Measurements from ENCODE around the gene RPUSD2.

RPUSD2 gene

GRCh38 chr15:40569129-40569953 is at the start of gene RPUSD2:
RPUSD2 (plus strand) TSS chr15:40569299; CDS start chr15:40569338, 39 bp downstream.
- peak within 1 kb of the TSS; percentile 51 for H3K9ac ChIP-seq (ENCODE audit: low read length)
- H3K9me3 ChIP-seq (ENCODE audit: low read length): no peaks in the 10 kb centered on the region

GRCh38 chr15:40523611-40524010 is 45.5 kb upstream of the RPUSD2 start:
- Histone ChIP-seq H3K9me3 (ENCODE audit: low read length) (no peaks in the 10 kb centered on the region), H3K9ac (ENCODE audit: low read length) (no peak overlapping the region), H3K4me3 (ENCODE audit: low read depth in 1 of 2, low read length in 2 of 2) (no peak overlapping the region), H3K36me3 (ENCODE audit: insufficient read depth, low read length) (no peaks in the 10 kb centered on the region), H3K27me3 (ENCODE audit: control insufficient read depth in 1 of 2, insufficient read depth in 2 of 2, low read length in 2 of 2) (no peaks in the 10 kb centered on the region), H3K4me1 (ENCODE audit: insufficient read depth, low read length) (no peaks in the 10 kb centered on the region), H3K27ac (ENCODE audit: low read depth, low read length) (no peak overlapping the region)

More at GRCh38 chr15:40569129-40569953, at the start of gene RPUSD2:
- H3K27me3 ChIP-seq (ENCODE audit: control insufficient read depth in 1 of 2, insufficient read depth in 2 of 2, low read length in 2 of 2): no peaks in the 10 kb centered on the region
- peak within 1 kb of the TSS; percentile 77 for H3K27ac ChIP-seq (ENCODE audit: low read depth, low read length)
- peak within 1 kb of the TSS; percentile 62 to 71 for H3K4me3 ChIP-seq (ENCODE audit: low read depth in 1 of 2, low read length in 2 of 2)
- peaks cover 9% of the 10 kb centered on the region for H3K4me1 ChIP-seq (ENCODE audit: insufficient read depth, low read length)
- peaks cover 18% of the 10 kb centered on the region for H3K36me3 ChIP-seq (ENCODE audit: insufficient read depth, low read length)

- Histone ChIP-seq H3K9ac (ENCODE audit: low read length) (no peak overlapping the region), H3K9me3 (ENCODE audit: low read length) (no peaks in the 10 kb centered on the region), H3K36me3 (ENCODE audit: insufficient read depth, low read length) (no peaks in the 10 kb centered on the region), H3K4me1 (ENCODE audit: insufficient read depth, low read length) (no peaks in the 10 kb centered on the region), H3K27me3 (ENCODE audit: control insufficient read depth in 1 of 2, insufficient read depth in 2 of 2, low read length in 2 of 2) (no peaks in the 10 kb centered on the region), H3K27ac (ENCODE audit: low read depth, low read length) (no peak overlapping the region), H3K4me3 (ENCODE audit: low read depth in 1 of 2, low read length in 2 of 2) (no peak overlapping the region)
These were observed 43.2 kb upstream of the RPUSD2 start for GRCh38 chr15:40525855-40526254.

- Histone ChIP-seq H3K9ac (ENCODE audit: low read length) (no peak overlapping the region), H3K4me1 (ENCODE audit: insufficient read depth, low read length) (no peaks in the 10 kb centered on the region), H3K9me3 (ENCODE audit: low read length) (no peaks in the 10 kb centered on the region)
These were observed 40.3 kb upstream of the RPUSD2 start for GRCh38 chr15:40528801-40529200.

GRCh38 chr15:40533763-40534364 is 35.2 kb upstream of the RPUSD2 start:
- H3K4me1 ChIP-seq (ENCODE audit: insufficient read depth, low read length): peaks cover 7% of the 10 kb centered on the region
- H3K4me3 ChIP-seq (ENCODE audit: low read depth in 1 of 2, low read length in 2 of 2): no peak overlapping the region
- H3K27me3 ChIP-seq (ENCODE audit: control insufficient read depth in 1 of 2, insufficient read depth in 2 of 2, low read length in 2 of 2): no peaks in the 10 kb centered on the region
- no peak overlapping the region for H3K9ac ChIP-seq (ENCODE audit: low read length)
- no peaks in the 10 kb centered on the region for H3K36me3 ChIP-seq (ENCODE audit: insufficient read depth, low read length)
- H3K9me3 ChIP-seq (ENCODE audit: low read length): no peaks in the 10 kb centered on the region
- no peak overlapping the region for H3K27ac ChIP-seq (ENCODE audit: low read depth, low read length)

More at GRCh38 chr15:40528801-40529200, 40.3 kb upstream of the RPUSD2 start:
- H3K4me3 ChIP-seq (ENCODE audit: low read depth in 1 of 2, low read length in 2 of 2): no peak overlapping the region
- no peaks in the 10 kb centered on the region for H3K36me3 ChIP-seq (ENCODE audit: insufficient read depth, low read length)
- no peaks in the 10 kb centered on the region for H3K27me3 ChIP-seq (ENCODE audit: control insufficient read depth in 1 of 2, insufficient read depth in 2 of 2, low read length in 2 of 2)
- no peak overlapping the region for H3K27ac ChIP-seq (ENCODE audit: low read depth, low read length)

GRCh38 chr15:40534371-40534770 is 34.7 kb upstream of the RPUSD2 start:
- Histone ChIP-seq H3K4me3 (ENCODE audit: low read depth in 1 of 2, low read length in 2 of 2) (no peak overlapping the region), H3K27me3 (ENCODE audit: control insufficient read depth in 1 of 2, insufficient read depth in 2 of 2, low read length in 2 of 2) (no peaks in the 10 kb centered on the region), H3K9me3 (ENCODE audit: low read length) (no peaks in the 10 kb centered on the region), H3K27ac (ENCODE audit: low read depth, low read length) (no peak overlapping the region), H3K36me3 (ENCODE audit: insufficient read depth, low read length) (no peaks in the 10 kb centered on the region), H3K9ac (ENCODE audit: low read length) (no peak overlapping the region), H3K4me1 (ENCODE audit: insufficient read depth, low read length) (peaks cover 7% of the 10 kb centered on the region)

GRCh38 chr15:40536501-40536900 is 32.6 kb upstream of the RPUSD2 start:
- H3K9ac ChIP-seq (ENCODE audit: low read length): no peak overlapping the region
- H3K27me3 ChIP-seq (ENCODE audit: control insufficient read depth in 1 of 2, insufficient read depth in 2 of 2, low read length in 2 of 2): no peaks in the 10 kb centered on the region
- H3K36me3 ChIP-seq (ENCODE audit: insufficient read depth, low read length): no peaks in the 10 kb centered on the region
- no peak overlapping the region for H3K27ac ChIP-seq (ENCODE audit: low read depth, low read length)
- H3K4me1 ChIP-seq (ENCODE audit: insufficient read depth, low read length): peaks cover 7% of the 10 kb centered on the region
- no peak overlapping the region for H3K4me3 ChIP-seq (ENCODE audit: low read depth in 1 of 2, low read length in 2 of 2)
- H3K9me3 ChIP-seq (ENCODE audit: low read length): no peaks in the 10 kb centered on the region

GRCh38 chr15:40538976-40539375 is 30.1 kb upstream of the RPUSD2 start:
- no peaks in the 10 kb centered on the region for H3K36me3 ChIP-seq (ENCODE audit: insufficient read depth, low read length)
- no peak overlapping the region for H3K4me3 ChIP-seq (ENCODE audit: low read depth in 1 of 2, low read length in 2 of 2)
- no peaks in the 10 kb centered on the region for H3K27me3 ChIP-seq (ENCODE audit: control insufficient read depth in 1 of 2, insufficient read depth in 2 of 2, low read length in 2 of 2)
- H3K27ac ChIP-seq (ENCODE audit: low read depth, low read length): no peak overlapping the region
- no peak overlapping the region for H3K9ac ChIP-seq (ENCODE audit: low read length)
- H3K4me1 ChIP-seq (ENCODE audit: insufficient read depth, low read length): peaks cover 7% of the 10 kb centered on the region
- H3K9me3 ChIP-seq (ENCODE audit: low read length): no peaks in the 10 kb centered on the region

- peaks cover 7% of the 10 kb centered on the region for H3K36me3 ChIP-seq (ENCODE audit: insufficient read depth, low read length)
These were observed 26.0 kb upstream of the RPUSD2 start for GRCh38 chr15:40543082-40543481.

GRCh38 chr15:40543631-40544294 is 25.3 kb upstream of the RPUSD2 start:
- Histone ChIP-seq H3K9ac (ENCODE audit: low read length) (no peak overlapping the region), H3K4me3 (ENCODE audit: low read depth in 1 of 2, low read length in 2 of 2) (no peak overlapping the region), H3K36me3 (ENCODE audit: insufficient read depth, low read length) (peaks cover 7% of the 10 kb centered on the region), H3K27me3 (ENCODE audit: control insufficient read depth in 1 of 2, insufficient read depth in 2 of 2, low read length in 2 of 2) (no peaks in the 10 kb centered on the region), H3K4me1 (ENCODE audit: insufficient read depth, low read length) (no peaks in the 10 kb centered on the region), H3K9me3 (ENCODE audit: low read length) (no peaks in the 10 kb centered on the region), H3K27ac (ENCODE audit: low read depth, low read length) (no peak overlapping the region)

More at GRCh38 chr15:40543082-40543481, 26.0 kb upstream of the RPUSD2 start:
- H3K4me3 ChIP-seq (ENCODE audit: low read depth in 1 of 2, low read length in 2 of 2): no peak overlapping the region
- H3K4me1 ChIP-seq (ENCODE audit: insufficient read depth, low read length): no peaks in the 10 kb centered on the region
- H3K27me3 ChIP-seq (ENCODE audit: control insufficient read depth in 1 of 2, insufficient read depth in 2 of 2, low read length in 2 of 2): no peaks in the 10 kb centered on the region
- no peak overlapping the region for H3K9ac ChIP-seq (ENCODE audit: low read length)
- H3K9me3 ChIP-seq (ENCODE audit: low read length): no peaks in the 10 kb centered on the region
- H3K27ac ChIP-seq (ENCODE audit: low read depth, low read length): no peak overlapping the region

- Histone ChIP-seq H3K9ac (ENCODE audit: low read length) (no peak overlapping the region), H3K27me3 (ENCODE audit: control insufficient read depth in 1 of 2, insufficient read depth in 2 of 2, low read length in 2 of 2) (no peaks in the 10 kb centered on the region), H3K9me3 (ENCODE audit: low read length) (no peaks in the 10 kb centered on the region), H3K36me3 (ENCODE audit: insufficient read depth, low read length) (peaks cover 15% of the 10 kb centered on the region), H3K4me3 (ENCODE audit: low read depth in 1 of 2, low read length in 2 of 2) (no peak overlapping the region), H3K4me1 (ENCODE audit: insufficient read depth, low read length) (peaks cover 5% of the 10 kb centered on the region), H3K27ac (ENCODE audit: low read depth, low read length) (no peak overlapping the region)
These were observed 23.6 kb upstream of the RPUSD2 start for GRCh38 chr15:40545457-40545856.
